DMS114 treated with DMSO at 0.1 percent for 48 hours (cell line): Measurements from ENCODE around the gene MRPS10.
"Not testable (repeated sequence)": the region's sequence is repeated elsewhere in the genome, so short reads cannot be mapped to it uniquely, and the experiment has no call there.

ENCODE experiments used
- DNase-seq: peaks from one replicate; lab custom pipeline; 2025; ENCODE audit not compliant: unreplicated experiment; lab: John Stamatoyannopoulos, UW

Gene MRPS10

DNA sequence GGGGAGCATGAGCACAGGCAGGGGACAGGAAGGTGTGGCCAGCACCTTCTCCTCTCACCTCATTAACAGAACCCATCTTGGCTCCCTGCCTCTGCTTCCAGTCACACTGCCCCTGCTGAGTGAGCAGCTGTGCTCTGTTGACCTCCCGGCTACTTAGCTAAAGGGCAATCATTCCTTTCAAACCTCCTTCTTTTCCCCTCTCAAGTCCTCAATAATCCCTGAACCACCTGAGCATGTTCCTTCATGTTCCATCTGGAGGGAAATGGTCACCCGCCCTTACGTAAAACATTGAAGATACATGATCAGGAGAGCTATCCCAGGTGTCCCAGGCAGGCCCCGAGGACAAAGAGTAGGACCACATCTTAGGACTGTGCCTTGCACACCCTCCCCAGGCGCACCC is 21.7 kb upstream of the MRPS10 start:
- DNase-seq = no peak

DNA sequence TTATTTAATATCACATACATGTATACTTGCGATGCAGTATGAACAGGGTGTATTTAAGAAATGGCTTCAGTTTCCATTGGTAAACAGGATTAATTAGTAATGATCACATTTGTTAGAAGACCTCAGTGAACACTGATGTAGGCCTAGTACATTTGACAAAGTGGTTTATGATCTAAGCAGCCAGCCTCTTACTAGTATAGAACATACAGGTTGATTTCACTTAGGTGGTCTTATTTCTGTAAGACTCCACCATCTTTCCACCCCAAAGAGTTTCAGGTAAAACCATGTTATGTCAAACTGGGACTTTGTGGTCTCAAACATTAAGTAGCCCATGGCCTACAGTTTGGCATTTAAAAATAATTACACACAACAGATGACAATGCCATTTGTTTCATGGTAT is 20.2 kb upstream of the MRPS10 start:
- DNase-seq = no peak

DNA sequence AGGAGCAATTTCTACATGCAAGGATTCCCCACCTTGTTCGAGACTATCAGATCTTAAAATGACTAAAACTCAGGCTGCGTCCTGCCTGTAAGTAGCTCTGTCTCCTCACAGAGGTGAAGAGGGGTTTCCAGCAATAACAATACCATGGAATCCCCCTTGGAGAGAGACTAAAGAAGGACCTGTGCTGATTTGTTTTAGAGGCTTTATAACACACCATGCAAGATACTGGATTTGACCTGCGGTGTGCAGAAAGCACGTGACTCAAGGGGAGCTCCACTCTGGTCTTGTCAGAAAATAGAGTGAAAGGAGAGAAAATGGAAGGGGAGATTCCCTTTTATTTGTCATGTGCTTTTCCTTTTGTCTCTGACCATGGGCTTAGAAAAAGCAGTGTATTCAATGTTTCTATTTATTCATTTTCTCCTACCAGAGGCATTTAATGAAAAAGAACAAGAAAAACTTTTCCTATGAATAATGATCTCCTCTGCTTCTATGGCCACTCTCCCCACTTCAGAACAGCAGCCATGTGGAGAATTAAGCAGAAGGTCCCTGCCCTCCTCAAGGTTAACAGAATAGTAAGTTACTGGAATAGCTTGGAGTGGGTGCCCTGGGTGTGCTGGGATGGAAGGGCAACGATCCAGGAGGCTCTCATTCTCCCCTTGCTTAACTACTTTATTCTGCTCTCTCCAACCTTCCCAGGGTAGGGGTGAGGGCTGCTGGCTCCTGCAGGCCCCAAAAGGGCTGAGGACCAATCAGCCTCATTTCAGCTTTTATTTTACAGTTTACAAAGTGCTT is 19.2 kb upstream of the MRPS10 start:
- DNase-seq = no peak

DNA sequence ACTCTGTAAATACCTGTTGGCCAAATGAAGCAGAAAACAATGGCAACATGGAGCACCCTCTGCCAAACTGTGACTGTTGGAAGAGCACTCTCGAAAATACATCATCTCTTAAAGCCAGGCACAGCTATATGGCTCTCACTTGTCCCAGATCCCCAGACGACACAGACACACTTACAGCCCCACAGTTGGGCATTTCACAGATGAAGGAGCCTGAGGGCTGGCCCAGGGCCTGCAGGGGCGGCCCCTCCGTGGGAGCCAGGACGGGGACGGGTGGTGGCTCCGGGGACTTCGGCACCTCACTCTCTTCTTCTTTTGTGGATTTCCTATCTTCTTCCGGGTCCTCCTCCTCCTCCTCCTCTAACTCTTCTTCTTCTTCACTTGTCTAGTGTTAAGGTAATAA is 18.4 kb upstream of the MRPS10 start:
- no peak for DNase-seq

DNA sequence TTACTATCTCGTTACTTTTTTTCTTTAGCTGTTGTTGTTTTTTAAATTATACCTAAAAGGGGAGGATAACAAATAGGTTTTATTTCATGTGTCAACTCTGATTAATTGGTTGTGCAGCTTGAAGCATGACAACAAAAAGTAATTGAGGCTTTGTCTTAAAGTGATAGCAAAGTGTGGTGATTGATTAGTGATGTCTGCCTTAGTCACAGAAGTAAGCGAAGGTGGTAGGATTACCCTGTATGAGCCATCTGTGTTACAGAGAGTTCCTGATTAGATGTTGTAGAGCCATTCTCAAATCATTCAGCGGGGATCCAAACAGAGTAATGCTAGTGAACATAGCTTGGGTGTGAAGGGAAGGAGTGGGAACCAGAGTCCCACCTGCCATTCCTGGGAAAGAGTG is 14.4 kb upstream of the MRPS10 start:
- DNase-seq = no peak

DNA sequence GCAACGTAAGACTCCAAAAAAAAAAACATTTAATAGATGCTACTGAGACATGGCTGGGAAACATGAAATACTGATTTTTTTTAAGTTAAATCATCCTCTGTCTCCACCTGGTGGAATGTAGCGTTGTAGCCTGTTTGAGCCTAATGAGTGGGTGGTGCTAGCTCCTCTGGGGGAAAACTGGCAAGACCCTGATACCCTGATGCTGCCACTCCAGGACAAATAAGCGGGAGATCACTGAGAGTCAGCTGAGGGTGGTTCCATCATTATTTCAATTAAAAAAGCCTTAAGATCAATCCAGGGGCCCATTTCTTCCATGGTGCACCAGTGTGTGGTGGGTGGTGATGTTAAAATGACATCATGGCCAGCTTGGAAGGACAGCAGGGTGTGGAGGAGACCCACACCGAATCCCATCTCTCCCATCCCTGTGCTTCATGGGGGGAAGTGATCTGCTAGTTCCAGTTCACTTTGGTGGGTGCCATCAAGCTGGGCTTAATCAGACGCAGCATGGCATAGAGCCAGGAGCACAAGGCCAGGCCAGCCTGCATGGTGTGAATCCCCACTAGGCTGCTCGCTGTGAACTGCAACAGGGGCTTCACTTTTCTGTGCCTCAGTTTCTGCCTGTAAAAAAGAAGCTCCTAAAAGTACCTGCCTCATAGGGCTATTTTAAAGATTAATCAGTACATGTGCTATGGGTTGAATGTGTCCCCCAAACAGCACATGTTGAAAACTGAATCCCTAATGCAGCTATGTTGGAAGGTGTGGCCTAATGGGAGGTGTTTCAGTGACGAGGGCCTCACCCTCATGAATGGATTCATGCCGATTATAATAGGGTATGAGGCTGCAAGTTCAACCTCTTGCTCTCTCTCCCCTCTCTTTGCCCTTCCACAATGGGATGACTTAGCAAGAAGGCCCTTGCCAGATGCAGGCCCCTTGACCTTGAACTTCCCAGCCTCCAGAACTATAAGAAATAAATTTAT is 13.0 kb upstream of the MRPS10 start:
- no peak for DNase-seq

DNA sequence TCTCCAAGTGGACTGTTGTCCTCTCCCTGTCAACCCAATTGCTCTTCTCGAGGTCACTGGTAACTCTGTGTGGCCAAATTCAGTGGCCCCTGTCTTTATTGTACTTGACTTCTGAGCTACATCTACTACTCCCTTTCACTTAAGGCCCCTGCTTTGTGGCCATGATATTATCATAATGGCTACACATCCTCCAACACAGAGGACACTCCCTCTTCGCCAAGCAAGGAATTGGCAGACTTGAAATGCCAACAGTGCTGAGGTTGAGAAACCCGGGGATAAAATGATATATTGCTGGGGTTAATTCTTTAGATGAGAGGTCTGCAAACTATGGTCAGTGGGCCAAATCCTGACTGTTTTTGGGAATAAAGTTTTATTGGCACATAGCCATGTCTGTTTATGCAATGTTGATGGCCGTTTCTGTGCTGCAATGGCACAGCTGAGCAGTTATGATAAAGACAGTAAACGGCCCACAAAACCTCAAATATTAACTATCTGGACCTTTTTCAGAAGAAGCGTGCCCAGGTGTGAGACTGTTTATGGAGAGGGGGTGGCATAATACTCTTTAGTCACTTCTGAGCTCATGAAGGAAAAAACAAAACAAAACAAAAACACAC is 12.0 kb upstream of the MRPS10 start:
- no peak for DNase-seq

DNA sequence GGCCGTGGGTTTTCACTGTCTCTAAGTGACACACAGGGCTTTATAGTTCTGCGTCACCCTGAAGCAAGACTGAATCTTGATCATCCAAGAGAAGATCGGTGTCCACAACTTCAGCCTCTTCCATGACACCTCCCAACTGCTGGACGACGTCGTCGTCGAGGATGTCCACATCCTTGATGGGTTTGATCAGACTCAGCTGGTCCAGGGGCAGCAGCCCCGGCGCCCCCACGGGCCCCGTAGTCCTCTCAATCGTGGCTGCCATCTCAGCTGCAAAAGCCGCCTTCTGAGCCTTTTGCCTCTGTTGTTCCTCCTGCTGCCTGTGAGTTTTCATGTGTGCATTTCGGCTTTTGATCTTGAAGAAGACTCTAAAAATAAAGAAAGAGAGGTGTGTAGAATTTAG is 10.6 kb upstream of the MRPS10 start:
- DNase-seq = no peak

DNA sequence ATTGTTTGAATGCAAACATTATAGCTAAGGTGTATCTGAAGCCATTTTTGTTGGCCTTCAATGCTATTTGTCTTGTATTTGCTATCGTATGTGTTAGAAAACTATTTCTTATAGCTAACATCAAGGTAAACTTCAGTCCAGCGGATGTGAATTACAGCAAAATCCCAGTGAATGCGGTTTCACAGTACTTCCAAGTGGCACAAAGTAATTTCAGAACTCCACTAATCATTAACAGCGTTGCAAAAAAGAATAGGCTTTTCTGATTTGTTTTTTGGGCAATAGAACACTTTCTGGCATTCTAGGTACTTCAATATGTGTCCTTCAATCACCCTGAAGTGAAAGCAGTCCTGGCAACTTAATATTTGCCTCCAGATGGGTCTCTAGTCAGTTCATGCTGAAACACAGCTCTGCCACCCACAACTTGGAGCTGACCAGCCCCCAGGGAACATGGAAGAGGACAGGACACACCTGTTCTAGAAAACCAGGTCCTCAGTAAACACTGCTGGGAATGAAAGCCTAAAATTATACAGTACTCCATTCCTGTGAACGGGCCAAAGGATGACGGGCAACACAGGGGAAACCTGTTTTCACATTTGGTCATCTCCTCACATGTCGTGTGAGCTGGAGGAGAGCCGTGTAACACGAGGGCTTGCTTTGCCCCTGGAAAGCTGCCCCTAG is 9.7 kb upstream of the MRPS10 start:
- no peak for DNase-seq

DNA sequence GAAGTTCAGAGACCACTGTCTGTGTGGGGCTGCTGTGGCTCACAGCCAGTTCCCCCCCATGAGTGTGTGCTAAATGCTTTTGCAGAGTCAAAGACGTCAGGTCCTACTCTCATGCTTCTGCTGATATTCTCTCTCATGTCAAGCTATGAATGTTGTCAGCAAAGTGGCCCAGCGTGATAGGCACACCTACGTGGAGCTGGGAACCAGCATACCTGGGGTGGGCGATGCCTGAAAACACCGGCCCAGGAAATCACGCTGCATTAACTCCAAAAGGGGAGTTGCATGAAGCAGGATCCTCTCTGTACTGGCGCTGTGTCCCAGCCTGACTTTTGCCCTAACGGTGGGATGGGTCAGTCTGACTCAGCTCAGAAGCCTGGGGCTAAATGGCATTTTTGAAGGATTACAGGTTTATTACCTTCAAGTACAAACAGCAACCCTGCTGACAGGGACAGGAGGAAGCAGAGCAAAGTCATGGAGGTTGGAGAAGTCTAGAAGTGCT is 9.0 kb upstream of the MRPS10 start:
- DNase-seq = no peak

DNA sequence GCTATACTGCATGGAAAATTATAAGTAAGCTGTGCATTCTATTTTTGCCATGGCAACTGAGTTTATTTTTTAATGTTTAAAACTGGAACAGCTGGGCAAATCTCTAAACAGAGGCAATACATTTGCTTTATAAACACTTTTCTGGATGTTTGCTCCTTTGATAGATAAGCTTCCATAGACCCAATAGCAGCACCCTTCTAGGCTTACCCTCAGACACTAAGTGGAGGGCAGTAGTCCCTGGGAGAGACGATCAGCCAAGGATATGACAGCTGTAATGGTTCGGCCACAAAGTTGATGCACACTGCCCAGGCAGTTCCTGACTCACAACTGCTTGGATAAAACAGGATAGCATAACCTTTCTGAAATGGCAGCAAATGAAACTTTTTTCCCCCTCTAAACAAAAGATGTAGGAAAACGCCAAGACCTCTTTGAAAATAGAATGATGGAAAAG is 8.5 kb upstream of the MRPS10 start:
- no peak for DNase-seq

DNA sequence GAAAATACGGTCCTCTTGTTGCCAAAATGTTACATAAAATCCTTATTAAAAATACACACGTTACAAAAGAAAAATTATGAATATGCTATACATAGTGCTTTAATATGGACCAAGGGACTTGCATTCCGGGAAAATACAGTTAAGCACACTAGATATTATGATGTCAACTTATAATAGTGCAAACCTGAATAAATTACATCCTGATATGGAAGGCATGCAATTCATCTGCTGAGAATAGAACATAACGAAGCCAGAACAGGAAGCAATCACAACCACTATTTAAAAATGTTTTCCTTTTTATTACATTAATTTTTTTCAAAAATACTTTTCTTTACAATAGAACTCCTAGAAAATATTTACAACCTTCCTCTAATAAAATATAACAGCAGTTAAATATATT is 7.8 kb upstream of the MRPS10 start:
- DNase-seq = no peak

DNA sequence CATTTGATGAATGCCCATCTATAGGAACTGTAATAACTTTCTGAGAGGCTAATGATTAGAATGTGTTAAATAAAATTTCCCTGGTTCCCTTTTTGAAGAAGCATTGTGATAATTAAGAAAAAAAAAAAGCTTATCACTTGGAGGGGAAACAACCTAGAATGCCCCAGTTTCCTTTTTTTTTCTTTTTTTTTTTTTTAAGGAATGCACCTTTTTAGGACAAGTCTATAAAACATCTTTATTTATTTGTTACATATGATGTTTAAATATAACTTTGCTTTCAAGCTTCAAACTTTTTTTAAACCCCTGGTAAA is 7.3 kb upstream of the MRPS10 start:
- DNase-seq = no peak

DNA sequence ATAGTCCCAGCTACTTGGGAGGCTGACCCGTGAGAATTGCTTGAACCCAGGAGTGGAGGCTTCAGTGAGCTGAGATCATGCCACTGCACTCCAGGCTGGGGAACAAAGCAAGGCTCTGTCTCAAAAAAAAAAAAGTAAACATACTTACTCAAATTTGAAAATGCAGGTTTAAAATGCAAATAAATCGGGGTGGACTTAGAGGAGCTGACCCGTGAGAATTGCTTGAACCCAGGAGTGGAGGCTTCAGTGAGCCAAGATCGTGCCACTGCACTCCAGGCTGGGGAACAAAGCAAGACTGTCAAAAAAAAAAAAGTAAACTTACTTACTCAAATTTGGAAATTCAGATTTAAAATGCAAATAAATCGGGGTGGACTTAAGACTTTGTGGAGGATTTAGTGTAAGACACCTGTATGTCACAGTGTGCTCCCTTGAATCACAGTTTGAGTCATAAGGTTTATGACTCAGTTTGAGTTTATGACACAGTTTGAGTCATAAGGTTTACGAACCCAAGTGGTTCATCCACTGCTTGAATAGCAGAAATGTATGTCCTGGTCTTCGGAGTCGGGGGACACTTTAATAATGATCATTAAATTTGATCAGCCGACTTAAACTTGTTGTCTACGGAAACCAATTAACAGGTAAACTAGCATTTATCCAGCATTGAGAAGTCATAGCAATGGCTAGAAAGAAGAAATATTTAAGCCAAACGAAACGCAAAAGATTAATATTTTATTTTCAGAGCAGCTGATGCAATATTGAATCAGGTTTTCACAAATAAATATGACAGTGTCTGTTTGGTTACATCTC is 6.8 kb upstream of the MRPS10 start:
- DNase-seq = no peak

DNA sequence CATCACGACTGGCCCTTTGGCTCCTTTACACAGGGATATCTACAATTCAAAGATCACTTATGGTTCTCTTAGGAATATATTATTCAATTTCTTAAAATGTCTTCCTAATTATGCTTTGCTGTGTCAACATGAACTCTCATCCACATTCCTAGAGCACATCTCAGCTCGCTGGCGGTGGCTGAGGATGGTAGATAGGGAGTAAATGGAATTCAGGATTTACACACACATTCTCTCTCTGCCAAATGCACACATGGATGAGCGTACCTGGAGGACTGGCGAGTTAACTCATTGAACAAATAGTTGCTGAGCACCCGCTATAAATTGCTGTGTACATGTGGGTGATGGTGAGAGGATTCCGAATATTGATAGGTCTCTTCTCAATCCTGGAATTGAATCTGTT is 4.8 kb upstream of the MRPS10 start:
- DNase-seq = no peak

DNA sequence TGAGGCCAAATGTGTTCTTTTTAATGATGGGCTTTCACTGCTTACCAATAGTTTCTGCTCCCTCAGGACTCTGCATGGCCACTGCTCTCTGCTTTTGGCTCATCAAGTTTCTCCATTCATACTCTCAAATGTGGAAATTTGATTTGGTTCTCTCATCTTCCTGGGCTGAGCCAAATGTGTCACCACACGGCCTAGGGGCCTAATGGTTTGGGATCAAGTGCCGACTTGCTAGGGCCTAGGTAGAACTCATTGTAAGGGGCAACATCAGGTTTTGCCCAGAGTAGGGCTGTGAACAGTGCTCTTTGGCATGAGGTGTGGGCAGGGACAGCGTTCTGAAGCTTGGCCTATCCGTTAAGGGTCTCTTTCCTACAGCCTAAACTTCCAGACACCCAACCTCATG is 3.9 kb upstream of the MRPS10 start:
- no peak for DNase-seq

DNA sequence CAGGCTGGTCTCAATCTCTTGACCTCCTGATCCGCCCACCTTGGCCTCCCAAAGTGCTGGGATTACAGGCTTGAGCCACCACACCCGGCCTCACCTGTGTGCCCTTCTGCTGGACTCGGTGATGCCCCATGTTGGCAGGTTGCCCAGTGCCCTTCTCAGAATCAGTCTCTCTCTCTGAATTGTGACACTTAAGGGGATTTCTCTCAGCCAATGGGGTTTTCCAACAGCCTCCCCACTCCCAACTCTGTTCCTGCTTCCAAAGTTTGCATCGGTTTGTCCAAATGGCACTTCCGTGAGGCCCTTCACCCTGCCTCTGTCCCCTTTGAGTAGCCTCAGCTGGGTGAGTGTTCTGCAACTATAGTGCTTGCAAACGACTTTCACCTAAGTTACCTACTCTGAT is 3.1 kb upstream of the MRPS10 start:
- no peak for DNase-seq

DNA sequence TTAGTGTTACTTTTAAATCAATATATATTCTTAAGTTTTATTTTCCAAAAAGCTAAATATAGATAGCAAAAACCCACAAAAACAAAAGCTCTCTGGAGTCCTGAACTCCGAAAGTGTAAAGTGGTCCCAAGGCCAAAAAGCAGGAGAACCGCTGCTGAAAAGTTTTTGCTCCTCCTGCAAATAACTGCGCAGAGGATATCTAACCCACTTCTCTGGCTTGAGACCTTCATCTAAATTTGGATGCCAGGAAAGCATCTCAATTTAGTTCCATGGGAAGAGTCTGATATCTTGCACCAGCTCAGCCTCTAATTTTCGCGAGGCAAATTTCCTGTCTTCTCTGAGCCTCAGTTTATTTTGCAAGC is 523 bp downstream of the MRPS10 start:
- DNase-seq = peak; percentile 45

DNA sequence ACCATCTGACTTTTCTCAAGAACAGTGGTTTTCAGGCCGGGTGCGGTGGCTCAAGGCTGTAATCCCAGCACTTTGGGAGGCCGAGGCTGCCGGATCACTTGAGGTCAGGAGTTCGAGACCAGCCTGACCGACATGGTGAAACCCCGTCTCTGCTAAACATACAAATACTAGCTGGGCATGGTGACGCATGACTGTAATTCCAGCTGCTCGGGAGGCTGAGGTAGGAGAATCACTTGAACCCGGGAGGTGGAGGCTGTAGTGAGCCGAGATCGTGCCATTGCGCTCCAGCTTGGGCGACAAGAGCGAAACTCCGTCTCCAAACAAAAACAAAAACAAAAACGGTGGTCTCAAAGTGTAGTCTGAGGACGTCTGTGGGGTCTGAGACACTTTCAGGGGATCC is 1.2 kb downstream of the MRPS10 start:
- DNase-seq = not testable (repeated sequence)

DNA sequence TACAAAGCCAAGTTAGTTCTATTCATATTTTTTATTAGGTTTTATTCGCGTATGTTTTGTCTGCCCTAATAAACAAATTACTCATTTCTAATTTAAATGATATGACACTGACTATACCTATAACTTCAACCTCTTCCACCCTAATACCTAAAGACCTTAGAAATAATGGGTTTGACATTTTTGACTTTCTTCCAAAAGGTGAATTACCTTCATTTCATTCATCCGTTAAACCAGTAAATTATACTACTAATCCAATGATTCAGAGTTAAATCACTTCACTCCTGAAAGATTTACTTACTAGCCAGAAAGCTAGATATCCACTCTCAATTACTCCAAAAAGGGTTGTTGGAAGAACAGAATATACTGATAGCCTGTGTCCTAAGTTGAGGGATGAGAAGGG is 5.2 kb downstream of the MRPS10 start:
- DNase-seq = no peak
